Panc1 (cell line): ENCODE results near the gene SUCLA2.

ENCODE experiments used
- CTCF ChIP-seq: fragments of 450-650 bp; IDR thresholded peaks from 2 replicates; pipeline ENCODE4 v1.5.1; 2017; ENCODE audit warnings: mild to moderate bottlenecking
- POLR2AphosphoS5 ChIP-seq: IDR thresholded peaks from 2 replicates; pipeline ENCODE4 v1.6.1; 2012; ENCODE audit warnings: mild to moderate bottlenecking, low read depth, low read length, moderate library complexity
- REST ChIP-seq, 2 experiments: IDR thresholded peaks; 2 replicates each; pipeline ENCODE4 v1.6.1; 2011 to 2012; ENCODE audit warnings: low read depth in 2 of 2, control low read depth in 1 of 2, low read length in 1 of 2, mild to moderate bottlenecking in 1 of 2, moderate library complexity in 1 of 2; ENCODE audit not compliant: insufficient read depth in 1 of 2

- no peak for TF ChIP-seq CTCF
- TF ChIP-seq REST (IDR thresholded peaks at IDR 0.05; ENCODE audit: insufficient read depth in 1 of 2, low read depth in 2 of 2, low read length in 1 of 2), result no peak
- no peak for TF ChIP-seq POLR2AphosphoS5
Observed at GRCh38 chr13:48038761-48039160, 37.7 kb upstream of the SUCLA2 start.
